HG02852 (cell line): ENCODE data around the gene PRKCG.

ENCODE experiments used
- ATAC-seq: cut with Tn5 transposase; IDR thresholded peaks from one replicate; pipeline ENCODE4 v1.9.1; 2021; ENCODE audit warnings: mild to moderate bottlenecking, moderate library complexity; ENCODE audit not compliant: unreplicated experiment

PRKCG gene

DNA sequence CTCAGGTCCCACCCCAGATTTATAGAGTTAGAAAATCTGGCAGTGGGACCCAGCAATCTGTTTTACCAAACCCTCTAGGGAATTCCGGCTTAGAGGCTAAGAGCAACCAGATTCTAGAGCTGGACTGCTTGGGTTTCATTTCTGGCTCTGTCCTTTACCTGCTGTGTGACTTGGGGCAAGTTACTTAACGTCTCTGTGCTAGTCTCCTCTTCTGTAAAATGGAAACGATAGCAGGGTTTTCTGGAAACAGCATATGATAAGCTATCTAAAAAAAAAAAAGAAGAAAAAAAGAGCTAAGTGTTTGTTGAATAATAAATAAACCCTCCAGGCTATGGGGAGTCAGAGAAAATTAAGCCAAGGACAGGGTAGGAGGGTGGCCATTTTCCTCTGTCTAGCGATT, 15.5 kb downstream of the PRKCG start:
- ATAC-seq = no peak

GRCh38 chr19:53898166-53898565, 16.2 kb downstream of the PRKCG start:
- no peak for ATAC-seq

DNA sequence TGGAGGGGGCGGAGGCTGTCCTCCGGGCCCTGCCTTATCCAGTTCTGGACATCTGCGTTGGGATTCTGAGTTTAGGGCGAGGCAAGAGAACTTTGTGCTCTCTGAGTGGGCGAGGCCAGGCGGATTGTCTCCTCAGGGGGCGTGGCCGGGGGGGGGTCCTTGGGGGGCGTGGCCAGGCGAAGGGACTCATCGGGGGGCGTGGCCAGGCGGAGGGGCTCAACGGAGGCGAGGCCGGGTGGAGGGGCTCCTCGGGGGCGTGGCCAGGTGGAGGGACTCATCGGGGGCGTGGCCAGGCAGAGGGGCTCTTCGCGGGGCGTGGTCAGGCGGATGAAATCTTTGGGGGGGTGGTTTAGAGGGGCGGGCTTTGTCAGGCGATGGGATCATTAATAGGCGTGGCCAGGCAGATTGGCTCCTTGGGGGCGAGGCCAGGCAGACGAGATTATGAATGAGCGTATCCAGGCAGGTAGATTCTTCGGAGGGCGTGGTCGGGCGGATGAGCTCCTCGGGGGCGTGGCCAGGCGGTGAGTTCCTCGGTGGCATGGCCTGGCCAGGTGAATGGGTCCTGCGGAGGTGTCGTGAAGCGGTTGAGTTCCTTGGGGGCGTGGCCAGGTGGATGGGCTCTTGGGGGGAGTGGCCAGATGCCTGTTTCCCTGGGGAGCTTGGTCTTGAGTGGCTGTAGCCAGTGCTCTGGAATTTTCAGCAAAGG, 16.8 kb downstream of the PRKCG start:
- ATAC-seq = no peak

DNA sequence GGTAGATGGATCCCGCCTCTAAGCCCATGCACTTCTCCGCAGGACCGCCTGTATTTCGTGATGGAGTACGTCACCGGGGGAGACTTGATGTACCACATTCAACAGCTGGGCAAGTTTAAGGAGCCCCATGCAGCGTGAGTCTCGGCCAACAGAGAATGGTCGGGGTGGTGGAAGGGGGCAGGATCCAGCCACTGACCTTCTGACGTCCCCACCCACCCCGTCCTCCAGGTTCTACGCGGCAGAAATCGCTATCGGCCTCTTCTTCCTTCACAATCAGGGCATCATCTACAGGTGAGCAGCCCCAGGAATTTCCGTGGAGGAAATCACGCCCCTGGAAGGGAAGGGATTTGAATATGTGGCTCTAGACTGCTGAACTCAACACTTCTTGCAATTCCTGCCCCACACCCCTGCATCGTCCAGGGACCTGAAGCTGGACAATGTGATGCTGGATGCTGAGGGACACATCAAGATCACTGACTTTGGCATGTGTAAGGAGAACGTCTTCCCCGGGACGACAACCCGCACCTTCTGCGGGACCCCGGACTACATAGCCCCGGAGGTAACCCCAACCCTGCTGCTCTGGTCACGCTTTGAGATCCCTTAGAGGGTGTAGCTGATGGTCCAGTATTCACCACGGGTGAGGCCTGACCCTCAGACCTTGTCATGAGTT, 18.3 kb downstream of the PRKCG start:
- ATAC-seq = no peak

DNA sequence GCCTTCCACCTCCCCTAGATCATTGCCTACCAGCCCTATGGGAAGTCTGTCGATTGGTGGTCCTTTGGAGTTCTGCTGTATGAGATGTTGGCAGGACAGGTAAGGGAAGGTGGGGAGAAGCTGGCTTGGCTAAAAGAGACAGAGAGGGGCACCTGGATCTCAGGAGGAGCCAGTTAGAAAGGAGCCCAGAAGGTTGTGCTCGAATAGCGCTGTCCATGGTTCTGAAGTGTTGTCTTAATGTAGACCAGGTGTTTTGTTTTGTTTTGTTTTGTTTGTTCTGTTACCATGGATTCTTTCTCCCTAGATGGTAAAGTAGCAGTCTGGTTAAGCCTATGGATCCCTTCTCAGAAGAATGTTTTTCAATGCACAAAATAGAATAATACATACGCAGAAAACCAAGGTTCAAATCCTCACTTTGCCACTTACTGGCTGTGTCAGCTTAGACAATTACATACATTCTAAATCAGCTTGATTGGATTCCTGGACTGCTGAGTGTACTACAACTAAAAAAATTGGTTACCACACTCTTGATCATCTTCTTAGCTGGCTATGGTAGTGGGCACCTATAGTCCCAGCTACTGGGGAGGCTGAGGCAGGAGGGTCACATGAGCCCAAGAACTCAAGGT, 21.2 kb downstream of the PRKCG start:
- ATAC-seq = no peak

DNA sequence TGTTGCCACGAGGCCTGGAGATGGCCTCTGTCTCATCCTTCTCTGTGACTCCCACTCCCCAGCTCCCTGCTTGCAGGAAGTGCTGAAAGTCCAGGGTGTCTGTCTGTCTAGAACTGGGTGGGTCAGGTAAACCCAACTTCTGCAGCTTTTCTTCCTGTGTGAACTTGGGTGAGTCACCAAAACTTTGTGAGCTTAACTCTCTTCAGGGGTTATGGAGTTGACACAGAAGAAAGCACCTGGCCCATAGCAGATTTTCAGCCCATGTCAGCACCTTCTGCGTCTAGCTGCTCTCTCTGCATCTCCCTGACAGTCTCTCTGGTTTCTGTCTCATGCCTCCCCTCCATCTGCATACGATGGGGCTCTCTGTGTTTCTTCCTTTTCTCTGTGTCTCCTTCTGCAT, 22.9 kb downstream of the PRKCG start:
- ATAC-seq = no peak

DNA sequence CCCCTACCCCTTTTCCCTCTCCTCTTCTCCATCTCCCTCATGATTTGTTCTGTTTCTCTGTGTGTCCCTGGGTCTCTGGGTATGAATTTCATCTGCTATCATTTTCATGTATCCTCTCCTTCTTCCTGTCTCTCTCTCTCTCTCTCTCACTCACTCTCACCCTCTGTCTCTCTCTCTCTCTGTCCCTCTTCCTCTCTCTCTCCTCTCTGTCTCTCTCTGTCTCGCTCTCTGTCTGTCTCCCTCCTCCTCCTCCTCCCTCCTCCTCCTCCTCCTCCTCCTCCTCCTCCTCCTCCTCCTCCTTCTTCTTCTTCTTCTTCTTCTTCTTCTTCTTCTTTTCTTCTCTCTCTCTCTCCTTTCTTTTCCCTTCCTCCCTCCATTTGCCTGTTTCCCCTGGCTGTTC, 23.8 kb downstream of the PRKCG start:
- no peak for ATAC-seq

- ATAC-seq = no peak
Measured at GRCh38 chr19:53906211-53907192, 24.5 kb downstream of the PRKCG start.

DNA sequence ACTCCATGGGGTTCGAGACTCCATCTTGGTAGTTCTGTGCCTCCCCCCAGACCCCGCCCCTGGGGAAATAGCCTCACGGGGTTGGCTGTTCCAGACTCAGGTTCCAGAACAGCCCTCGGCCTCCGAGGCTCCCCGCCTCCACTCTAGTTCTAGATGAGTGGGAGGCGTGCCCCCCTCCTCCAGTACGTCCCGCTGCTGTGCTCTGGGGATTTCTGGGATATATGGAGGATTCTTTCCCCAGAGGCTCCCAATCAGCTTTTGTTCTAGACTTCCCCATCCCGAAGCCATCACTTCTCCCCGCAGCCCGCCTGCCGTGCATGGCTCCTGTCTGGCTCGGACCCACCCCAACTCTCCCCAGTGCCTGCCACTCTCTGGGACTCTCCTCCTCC, 25.2 kb downstream of the PRKCG start:
- no peak for ATAC-seq

DNA sequence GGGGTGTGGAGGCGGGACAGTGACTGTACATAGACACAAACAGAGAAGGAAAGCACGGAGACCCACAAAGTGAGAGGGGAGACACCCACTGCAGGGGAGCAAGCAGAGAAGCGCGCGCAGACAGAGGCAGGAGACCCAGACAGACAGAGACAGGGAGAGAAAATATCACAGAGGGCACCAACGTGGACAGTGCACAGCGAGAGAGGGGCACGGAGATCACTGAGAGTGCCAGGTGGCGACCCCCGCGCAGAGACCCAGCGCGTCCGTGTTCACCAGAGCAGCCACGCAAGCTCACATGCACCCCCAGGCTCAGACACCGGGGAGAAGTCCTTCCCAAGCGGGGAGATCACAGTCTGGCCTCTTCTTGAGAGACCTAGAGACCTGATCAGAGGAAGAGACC, 25.7 kb downstream of the PRKCG start:
- ATAC-seq = no peak

- no peak for ATAC-seq
Measured at GRCh38 chr19:53908106-53908934, 26.3 kb downstream of the PRKCG start.

- no peak for ATAC-seq
Measured at GRCh38 chr19:53908935-53909415, 27.0 kb downstream of the PRKCG start, which contains the start of gene CACNG7. CACNG7 (plus strand) TSS chr19:53909278; CDS start chr19:53912832, 3,554 bp downstream.

GRCh38 chr19:53909471-53910169, 27.6 kb downstream of the PRKCG start:
- ATAC-seq = no peak

DNA sequence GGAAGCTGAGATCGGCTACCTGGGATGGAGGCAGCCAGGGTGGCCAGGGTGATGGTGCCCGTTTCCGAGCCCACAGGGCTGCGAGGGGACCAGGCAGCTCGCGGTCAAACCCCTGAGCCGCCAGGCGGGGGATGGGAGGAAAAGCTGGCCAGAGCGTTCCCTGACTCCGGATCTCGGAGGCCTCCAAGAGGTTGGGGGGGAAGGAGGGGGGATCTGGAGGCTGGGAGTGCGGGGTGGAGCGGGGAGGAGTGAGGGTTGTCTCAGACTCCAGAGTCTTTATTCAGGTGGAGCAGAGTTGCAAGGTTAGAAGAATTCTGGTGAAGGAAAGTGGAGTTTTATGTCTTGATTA, 28.1 kb downstream of the PRKCG start:
- no peak for ATAC-seq

DNA sequence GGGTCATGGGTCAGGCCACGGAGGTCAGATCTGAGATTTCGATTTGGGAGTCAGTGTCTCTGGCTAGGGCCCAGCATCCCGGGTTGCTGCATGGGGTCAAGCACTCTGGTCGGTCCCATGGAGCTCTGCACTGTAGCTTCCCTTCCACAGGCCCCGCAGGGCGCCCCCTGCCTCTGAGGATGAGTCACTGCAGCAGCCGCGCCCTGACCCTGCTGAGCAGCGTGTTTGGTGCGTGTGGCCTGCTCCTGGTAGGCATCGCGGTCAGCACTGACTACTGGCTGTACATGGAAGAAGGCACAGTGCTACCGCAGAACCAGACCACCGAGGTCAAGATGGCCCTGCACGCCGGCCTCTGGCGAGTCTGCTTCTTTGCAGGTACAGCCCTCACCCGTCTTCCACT, 30.7 kb downstream of the PRKCG start:
- ATAC-seq = no peak

DNA sequence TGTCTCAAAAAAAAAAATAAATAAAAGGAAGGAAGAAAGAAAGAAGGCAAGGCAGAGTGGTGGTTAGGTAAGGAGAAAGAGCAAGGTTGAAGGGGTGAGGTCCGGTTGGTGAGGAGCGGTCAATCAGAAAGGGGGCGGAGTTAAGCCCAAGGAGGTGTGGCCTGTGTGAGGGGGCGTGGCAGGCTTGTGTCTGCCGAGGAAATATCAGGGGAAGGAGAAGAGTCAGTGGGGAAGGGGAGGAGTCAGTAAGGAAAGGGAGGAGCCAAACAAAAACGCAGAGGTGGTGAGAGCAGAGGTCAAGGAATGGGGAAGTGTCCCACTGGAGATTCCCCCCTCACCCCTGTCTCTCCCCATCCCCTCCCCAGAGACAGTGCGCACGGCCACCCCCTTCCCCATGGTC, 33.0 kb downstream of the PRKCG start:
- ATAC-seq = no peak

GRCh38 chr19:53916004-53916403, 34.0 kb downstream of the PRKCG start:
- no peak for ATAC-seq

DNA sequence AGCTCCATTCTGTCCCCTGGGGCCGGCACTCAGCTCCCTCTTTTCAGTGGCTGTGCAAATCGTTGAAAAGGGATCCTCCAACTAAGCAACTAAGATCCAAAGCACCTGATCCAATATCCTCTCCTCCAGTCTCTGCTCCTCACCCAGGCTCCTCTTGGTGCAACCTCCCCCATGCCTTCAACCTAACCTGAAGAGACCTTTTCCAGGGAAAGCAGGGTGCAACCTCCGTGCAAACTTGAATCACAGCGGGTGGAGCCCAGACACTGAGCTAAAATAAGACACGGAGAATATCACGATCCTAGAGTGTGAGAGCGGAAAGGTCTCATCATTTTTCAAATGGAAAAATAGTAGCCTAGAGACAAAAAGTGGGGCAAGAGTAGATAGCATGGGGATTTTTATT, 35.4 kb downstream of the PRKCG start:
- no peak for ATAC-seq

GRCh38 chr19:53927739-53928138, 45.7 kb downstream of the PRKCG start:
- ATAC-seq = no peak

DNA sequence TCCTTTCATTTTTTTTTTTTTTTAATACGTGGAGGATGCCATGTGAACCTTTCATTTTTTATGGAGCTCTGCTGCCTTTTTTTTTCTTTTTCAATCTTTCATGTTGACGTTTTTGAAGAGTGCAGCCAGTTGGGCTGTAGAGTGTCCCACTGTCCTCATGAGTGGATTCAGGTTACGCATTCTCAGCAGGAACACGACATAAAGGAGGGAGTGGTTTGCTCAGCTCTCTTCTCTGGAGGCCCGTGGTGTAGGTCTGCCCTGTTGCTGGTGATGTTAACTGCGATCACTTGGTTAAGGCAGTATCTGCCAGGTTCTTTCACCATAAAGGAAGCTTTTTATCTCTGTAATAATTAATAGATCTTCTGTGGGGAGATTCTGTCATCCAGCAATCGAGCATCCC, 54.0 kb downstream of the PRKCG start:
- ATAC-seq = no peak
